K562 (cell line): ENCODE data around the gene LHX3. TPM values are rescaled to one million over a fixed set of nuclear protein-coding genes. Genes with fewer than 3 reads are reported as not detected.
A peak's percentile ranks its signal among the peaks of the same experiment; 100 is the strongest.

Source experiments
- ATF2 ChIP-seq: sonication (generic); formaldehyde crosslinking; IDR thresholded peaks from 2 replicates; pipeline ENCODE4 v1.8.1; 2022; ENCODE audit warnings: missing genetic modification reagents
- CBX3 ChIP-seq, 2 experiments: IDR thresholded peaks; 1 replicate in 1 of 2; 2 replicates in 1 of 2; pipeline ENCODE4 v1.6.1; 2012; ENCODE audit warnings: inconsistent platforms in 2 of 2, low read length in 2 of 2, borderline replicate concordance in 1 of 2, control low read depth in 1 of 2
- CHCHD3 ChIP-seq: fragments of 250-450 bp; sonication (Bioruptor Pico); IDR thresholded peaks from 2 replicates; pipeline ENCODE4 v2.1.2; 2022; ENCODE audit warnings: mild to moderate bottlenecking
- ESRRA ChIP-seq: fragments of 450-650 bp; IDR thresholded peaks from 2 replicates; pipeline ENCODE4 v1.6.1; 2014; ENCODE audit warnings: low read depth, mild to moderate bottlenecking, moderate library complexity, borderline replicate concordance
- KLF13 ChIP-seq: fragments of 450-650 bp; IDR thresholded peaks from 2 replicates; pipeline ENCODE4 v1.6.1; 2016; ENCODE audit warnings: missing genetic modification characterization, low read depth, mild to moderate bottlenecking, missing compliant biosample characterization, moderate library complexity, borderline replicate concordance
- LEF1 ChIP-seq: fragments of 450-650 bp; IDR thresholded peaks from 2 replicates; pipeline ENCODE4 v1.6.1; 2016; ENCODE audit warnings: mild to moderate bottlenecking
- MCM3 ChIP-seq: fragments of 450-650 bp; IDR thresholded peaks from 2 replicates; pipeline ENCODE4 v1.6.1; 2016
- NFRKB ChIP-seq: fragments of 450-650 bp; IDR thresholded peaks from 2 replicates; pipeline ENCODE4 v1.6.1; 2016; ENCODE audit warnings: low read depth
- NR2C1 ChIP-seq, 2 experiments: fragments of 450-650 bp; IDR thresholded peaks; 2 replicates each; pipeline ENCODE4 v1.6.1; 2017; ENCODE audit warnings: mild to moderate bottlenecking in 2 of 2, antibody characterized with exemption in 1 of 2, inconsistent platforms in 1 of 2, missing compliant biosample characterization in 1 of 2, missing genetic modification characterization in 1 of 2
- REST ChIP-seq, 2 experiments: fragments of 450-650 bp; formaldehyde crosslinking in 1 of 2; IDR thresholded peaks; 2 replicates each; pipeline versions ENCODE4 v1.4.0 to v1.6.1; 2014 to 2020; ENCODE audit warnings: mild to moderate bottlenecking in 2 of 2, borderline replicate concordance in 1 of 2, low read depth in 1 of 2
- ZFP30 ChIP-seq: fragments of 250-450 bp; sonication (Bioruptor Pico); IDR thresholded peaks from 2 replicates; pipeline ENCODE4 v1.8.0; 2022; ENCODE audit warnings: moderate library complexity, mild to moderate bottlenecking, inconsistent platforms, borderline replicate concordance
- ZFX ChIP-seq: sonication (generic); formaldehyde crosslinking; IDR thresholded peaks from 2 replicates; pipeline ENCODE4 v1.8.0; 2022; ENCODE audit warnings: mild to moderate bottlenecking, missing genetic modification reagents, moderate library complexity
- ZNF277 ChIP-seq: fragments of 250-450 bp; sonication (Bioruptor Pico); IDR thresholded peaks from 2 replicates; pipeline ENCODE4 v1.8.0; 2022; ENCODE audit warnings: inconsistent platforms, mild to moderate bottlenecking, moderate library complexity, borderline replicate concordance
- ZNF395 ChIP-seq: fragments of 200-800 bp; sonication (Bioruptor generic); IDR thresholded peaks from 2 replicates; pipeline ENCODE4 v1.6.1; 2017; ENCODE audit warnings: missing genetic modification characterization, missing compliant biosample characterization
- polyA plus RNA-seq, 8 experiments: library from polyadenylated mRNA; depleted of rRNA in 4 of 8; stranded (reverse) in 5 of 8; unstranded in 3 of 8; fragments of >200 nt; fragmentation: Nextera tagmentation in 2 of 8; fragmentation: Illumina TruSeq in 1 of 8; extraction: Ambion mirVana in 2 of 8; extraction: Trizol in 1 of 8; gene quantifications; 2 replicates each; pipeline versions ENCODE4 v1.2.1 to v1.2.3, GENCODE V29; 2011 to 2014; ENCODE audit warnings: inconsistent platforms in 1 of 8, missing spikeins in 1 of 8
- total RNA-seq, 7 experiments: library from RNA; depleted of rRNA in 6 of 7; stranded (reverse); fragments of >200 nt in 6 of 7; fragmentation: Illumina TruSeq in 2 of 7; extraction: Trizol in 2 of 7; gene quantifications; 2 replicates each; pipeline versions ENCODE4 v1.2.1 to v1.2.3, GENCODE V29; 2011 to 2021; ENCODE audit warnings: low replicate concordance in 1 of 7

Gene LHX3
- total and polyA plus RNA-seq, 9 of the 15 experiments (the other 6 are each of a cell fraction or from before 2014, with no cell fraction given), result 0.09 TPM; not detected in 8

- TF ChIP-seq ZNF277 (CRISPR knock-in tag) (no peak), CBX3 (IDR thresholded peaks at IDR 0.05; ENCODE audit: borderline replicate concordance in 1 of 2, low read length in 2 of 2) (no peak), MCM3 (no peak), LEF1 (no peak), ZNF395 (CRISPR knock-in tag) (no peak), ESRRA (0 out of 2 replicates have a peak, but pooled peaks have one; percentile 34), CHCHD3 (CRISPR knock-in tag) (no peak), KLF13 (tag) (no peak), ZFP30 (CRISPR knock-in tag) (no peak), NR2C1 (IDR thresholded peaks at IDR 0.05) (no peak), NR2C1 (tag; IDR thresholded peaks at IDR 0.05) (no peak), ATF2 (no peak), NFRKB (no peak), REST (IDR thresholded peaks at IDR 0.05; ENCODE audit: borderline replicate concordance) (peak; percentile 36; the same call in 1 of the 2 replicates), REST (CRISPR knock-in tag; IDR thresholded peaks at IDR 0.05; ENCODE audit: low read depth) (0 out of 2 replicates have a peak, but pooled peaks have one; percentile 32), ZFX (CRISPR knock-in tag) (no peak)
These were observed 13.6 kb downstream of the LHX3 start (continued) for GRCh38 chr9:136191099-136191959.
